GM23248 (cell line): ENCODE measurements around the gene ASRGL1. TPM values are rescaled to one million over a fixed set of nuclear protein-coding genes. Genes with fewer than 3 reads are reported as not detected.

Source experiments
- DNase-seq: peaks from one replicate; pipeline ENCODE4 v3.0.0-alpha.2; 2015
- H2AFZ ChIP-seq: fragments of 200-600 bp; sonication (generic); 2 replicates; pipeline ENCODE4 v1.6.1; 2016; ENCODE audit warnings: antibody characterized with exemption
- H3F3A ChIP-seq: fragments of 200-600 bp; sonication (generic); 2 replicates; pipeline ENCODE4 v1.6.1; 2016; ENCODE audit warnings: mild to moderate bottlenecking, antibody characterized with exemption, mixed run types; ENCODE audit not compliant: insufficient read depth
- H3K27ac ChIP-seq: fragments of 200-600 bp; sonication (generic); 2 replicates; pipeline ENCODE4 v1.5.1; 2016; ENCODE audit warnings: mild to moderate bottlenecking
- H3K27me3 ChIP-seq: fragments of 200-600 bp; sonication (generic); replicated peaks from 2 replicates; pipeline ENCODE4 v1.6.1; 2016; ENCODE audit warnings: mild to moderate bottlenecking; ENCODE audit not compliant: insufficient read depth
- H3K36me3 ChIP-seq: fragments of 200-600 bp; sonication (generic); 2 replicates; pipeline ENCODE4 v1.6.1; 2016; ENCODE audit warnings: low read depth, mild to moderate bottlenecking
- H3K4me1 ChIP-seq: fragments of 200-600 bp; sonication (generic); 2 replicates; pipeline ENCODE4 v1.6.1; 2016; ENCODE audit warnings: mild to moderate bottlenecking; ENCODE audit not compliant: insufficient read depth
- H3K4me2 ChIP-seq: fragments of 200-600 bp; sonication (generic); one replicate; pipeline ENCODE4 v1.6.1; 2016; ENCODE audit warnings: mild to moderate bottlenecking; ENCODE audit not compliant: unreplicated experiment
- H3K4me3 ChIP-seq: fragments of 200-600 bp; sonication (generic); 2 replicates; pipeline ENCODE4 v1.5.1; 2016; ENCODE audit warnings: mild to moderate bottlenecking
- H3K79me2 ChIP-seq: fragments of 200-600 bp; sonication (generic); 2 replicates; pipeline ENCODE4 v1.6.1; 2016; ENCODE audit warnings: mild to moderate bottlenecking; ENCODE audit not compliant: insufficient read depth
- H3K9ac ChIP-seq: fragments of 200-600 bp; sonication (generic); 2 replicates; pipeline ENCODE4 v1.6.1; 2016; ENCODE audit warnings: mild to moderate bottlenecking
- H3K9me2 ChIP-seq: fragments of 200-600 bp; sonication (generic); 2 replicates; pipeline ENCODE4 v1.6.1; 2016; ENCODE audit warnings: mixed run types, mild to moderate bottlenecking, moderate library complexity; ENCODE audit not compliant: insufficient read depth
- H3K9me3 ChIP-seq: fragments of 200-600 bp; sonication (generic); one replicate; pipeline ENCODE4 v1.6.1; 2017; ENCODE audit warnings: low read depth
- H4K20me1 ChIP-seq: fragments of 200-600 bp; sonication (generic); 2 replicates; pipeline ENCODE4 v1.6.0; 2016; ENCODE audit not compliant: insufficient read depth
- EZH2 ChIP-seq: fragments of 200-600 bp; sonication (generic); IDR thresholded peaks from 2 replicates; pipeline ENCODE4 v1.6.1; 2018; ENCODE audit warnings: antibody characterized with exemption, mild to moderate bottlenecking; ENCODE audit not compliant: insufficient read depth, poor library complexity, severe bottlenecking
- EZH2phosphoT487 ChIP-seq: fragments of 200-600 bp; sonication (generic); IDR thresholded peaks from 2 replicates; pipeline ENCODE4 v1.6.1; 2018; ENCODE audit warnings: antibody characterized with exemption, moderate library complexity, mild to moderate bottlenecking, low read depth; ENCODE audit not compliant: insufficient read depth
- WGBS, 2 experiments: methylation state at CpG; one replicate each; pipeline ENCODE4 v1.1.6; 2015 to 2017; ENCODE audit warnings: low lambda C conversion rate in 2 of 2, low coverage in 1 of 2; ENCODE audit errors: missing lambda C conversion rate in 2 of 2; 5-methylcytosine and 5-hydroxymethylcytosine counted together
- in situ Hi-C: fragments of 300-500 bp; cut with MboI; formaldehyde crosslinking; loops from 2 replicates; pipeline ENCODE4 v1.15.0; 2020
- polyA plus RNA-seq: library from polyadenylated mRNA; unstranded; fragments of >200 nt; fragmentation: Nextera tagmentation; extraction: Ambion mirVana; gene quantifications from 2 replicates; pipeline ENCODE4 v1.2.1, GENCODE V29; 2016
- total RNA-seq: library from RNA; depleted of rRNA; stranded (reverse); fragments of >200 nt; shearing (Covaris generic); gene quantifications from 2 replicates; pipeline ENCODE4 v1.2.3, GENCODE V29; 2014

Gene ASRGL1
- total and polyA plus RNA-seq, 2 experiments from 2014 or later = 0.43 to 0.59 TPM

GRCh38 chr11:62402960-62403730 is 65.9 kb downstream of the ASRGL1 start:
- no peak overlapping the region for H3K9ac ChIP-seq
- in situ Hi-C loops = no loop called here
- no peak overlapping the region for H2AFZ ChIP-seq
- H3K27ac ChIP-seq = no peak overlapping the region
- WGBS, 2 experiments = 51% methylated on average over 12 of the region's 12 CpGs
- no peaks in the 10 kb centered on the region for H3K9me2 ChIP-seq
- no peaks in the 10 kb centered on the region for H3K36me3 ChIP-seq
- peaks cover 48% of the 10 kb centered on the region for H3K4me1 ChIP-seq
- no peaks in the 10 kb centered on the region for H3K27me3 ChIP-seq
- H3K9me3 ChIP-seq = no peaks in the 10 kb centered on the region
- TF ChIP-seq EZH2 (no peak), EZH2phosphoT487 (no peak)
- H4K20me1 ChIP-seq = no peaks in the 10 kb centered on the region
- DNase-seq = no peak
- no peaks in the 10 kb centered on the region for H3K79me2 ChIP-seq
- H3K4me2 ChIP-seq = no peak overlapping the region
- no peak overlapping the region for H3K4me3 ChIP-seq
- peaks cover 16% of the 10 kb centered on the region for H3F3A ChIP-seq

GRCh38 chr11:62404435-62404834 is 67.2 kb downstream of the ASRGL1 start:
- H3K9me3 ChIP-seq = no peaks in the 10 kb centered on the region

DNA sequence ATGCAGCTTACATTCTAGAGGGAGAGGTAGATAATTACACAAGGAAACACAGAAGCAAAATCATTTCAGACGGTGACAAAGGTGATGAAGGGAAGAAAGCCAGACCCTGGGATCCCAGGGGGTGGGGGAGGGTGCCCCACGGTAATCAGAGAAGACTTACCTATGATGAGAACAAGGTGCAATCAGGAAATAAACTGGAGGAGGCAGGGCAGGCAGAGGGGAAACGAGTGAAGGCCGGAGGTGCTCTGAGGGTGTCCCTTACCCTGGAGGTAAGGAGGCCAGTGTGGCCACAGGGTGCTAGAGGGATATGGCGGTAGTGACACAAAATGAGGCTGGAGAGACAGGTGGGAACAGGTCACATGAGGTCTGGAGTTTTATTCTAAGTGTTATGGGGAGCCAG is 67.7 kb downstream of the ASRGL1 start:
- Histone ChIP-seq H3K9me2 (no peaks in the 10 kb centered on the region), H2AFZ (no peak overlapping the region), H3F3A (peaks cover 12% of the 10 kb centered on the region), H3K4me1 (peaks cover 31% of the 10 kb centered on the region), H3K9me3 (no peaks in the 10 kb centered on the region), H3K79me2 (no peaks in the 10 kb centered on the region), H3K27me3 (no peaks in the 10 kb centered on the region), H4K20me1 (no peaks in the 10 kb centered on the region), H3K36me3 (no peaks in the 10 kb centered on the region), H3K4me2 (no peak overlapping the region), H3K27ac (no peak overlapping the region), H3K9ac (no peak overlapping the region), H3K4me3 (no peak overlapping the region)
- no peak for TF ChIP-seq EZH2phosphoT487
- WGBS, 2 experiments = 81 to 88% methylated on average over 5 of the region's 5 CpGs
- no peak for DNase-seq
- in situ Hi-C loops = no loop called here

More at GRCh38 chr11:62404435-62404834, 67.2 kb downstream of the ASRGL1 start:
- H3K27me3 ChIP-seq = no peaks in the 10 kb centered on the region
- H3K36me3 ChIP-seq = no peaks in the 10 kb centered on the region
- no peaks in the 10 kb centered on the region for H4K20me1 ChIP-seq
- TF ChIP-seq EZH2phosphoT487 = no peak
- no peak for TF ChIP-seq EZH2
- no peak overlapping the region for H2AFZ ChIP-seq
- WGBS, 2 experiments = 94% methylated on average over 6 of the region's 6 CpGs
- H3K9ac ChIP-seq = no peak overlapping the region
- H3K9me2 ChIP-seq = no peaks in the 10 kb centered on the region
- no peaks in the 10 kb centered on the region for H3K79me2 ChIP-seq
- H3K4me2 ChIP-seq = no peak overlapping the region
- H3F3A ChIP-seq = peaks cover 13% of the 10 kb centered on the region
- H3K27ac ChIP-seq = no peak overlapping the region
- in situ Hi-C loops = no loop called here
- H3K4me3 ChIP-seq = no peak overlapping the region
- peaks cover 35% of the 10 kb centered on the region for H3K4me1 ChIP-seq
- DNase-seq = no peak

DNA sequence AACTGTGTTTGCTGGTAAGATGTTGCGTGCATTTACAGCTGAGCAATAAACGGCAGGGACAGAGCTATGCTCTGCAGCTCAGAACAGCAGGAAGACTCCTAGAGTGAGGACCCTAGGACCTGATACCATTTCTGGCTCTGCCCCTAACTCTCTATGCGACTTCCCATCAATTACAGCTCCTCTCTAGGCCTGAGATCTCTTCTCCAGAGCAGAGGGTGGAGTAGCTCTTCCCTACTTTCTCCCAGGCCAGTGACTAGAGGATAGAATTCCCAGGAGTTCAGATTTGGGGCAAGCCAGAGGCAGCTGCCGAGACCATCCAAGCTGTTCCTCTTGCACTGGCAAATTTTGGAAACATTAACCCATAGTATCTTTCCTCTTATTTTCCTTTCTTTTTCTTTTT is 68.8 kb downstream of the ASRGL1 start:
- Histone ChIP-seq H3K36me3 (no peaks in the 10 kb centered on the region), H3K9ac (no peak overlapping the region), H3F3A (0 out of 2 replicates have a peak, but pooled peaks cover 4% of the 10 kb centered on the region), H3K27ac (no peak overlapping the region), H3K79me2 (no peaks in the 10 kb centered on the region), H3K27me3 (no peaks in the 10 kb centered on the region), H3K4me3 (no peak overlapping the region), H3K9me2 (no peaks in the 10 kb centered on the region), H3K4me1 (peaks cover 20% of the 10 kb centered on the region), H3K9me3 (no peaks in the 10 kb centered on the region), H2AFZ (no peak overlapping the region), H3K4me2 (no peak overlapping the region), H4K20me1 (no peaks in the 10 kb centered on the region)
- no peak for DNase-seq
- WGBS, 2 experiments = 23 to 31% methylated on average over 4 of the region's 4 CpGs
- no peak for TF ChIP-seq EZH2
- no peak for TF ChIP-seq EZH2phosphoT487
- in situ Hi-C loops = no loop called here

- no peak overlapping the region for H3K4me2 ChIP-seq
- no peaks in the 10 kb centered on the region for H3K4me1 ChIP-seq
- TF ChIP-seq EZH2 (no peak), EZH2phosphoT487 (no peak)
- H3F3A ChIP-seq = no peaks in the 10 kb centered on the region
- no peaks in the 10 kb centered on the region for H3K27me3 ChIP-seq
- no peaks in the 10 kb centered on the region for H4K20me1 ChIP-seq
- H2AFZ ChIP-seq = no peak overlapping the region
- no peak overlapping the region for H3K4me3 ChIP-seq
- no peaks in the 10 kb centered on the region for H3K79me2 ChIP-seq
- no peaks in the 10 kb centered on the region for H3K9me2 ChIP-seq
- no peak for DNase-seq
- no peaks in the 10 kb centered on the region for H3K9me3 ChIP-seq
- no peak overlapping the region for H3K27ac ChIP-seq
- WGBS, 2 experiments = 83 to 89% methylated on average over 8 of the region's 8 CpGs
- H3K9ac ChIP-seq = no peak overlapping the region
- in situ Hi-C loops = no loop called here
- no peaks in the 10 kb centered on the region for H3K36me3 ChIP-seq
Measured at GRCh38 chr11:62409831-62410230, 72.6 kb downstream of the ASRGL1 start.
